CD14-positive monocyte (primary cell): ENCODE data around the gene TSHZ2. TPM values are rescaled to one million over a fixed set of nuclear protein-coding genes. Genes with fewer than 3 reads are reported as not detected.

Experiments used
- DNase-seq, 3 donors: peaks; one replicate each; pipeline ENCODE4 v3.0.0-alpha.2; 2011 to 2022
- H2AFZ ChIP-seq: 2 replicates; pipeline ENCODE4 v1.6.0; 2012; ENCODE audit warnings: mild to moderate bottlenecking, low read depth, low read length, inconsistent platforms; ENCODE audit not compliant: insufficient read depth, poor library complexity, severe bottlenecking
- H3K27ac ChIP-seq, 2 donors: 1 replicate in 1 of 2; 2 replicates in 1 of 2; pipeline ENCODE4 v1.5.1; 2012 to 2013; ENCODE audit warnings: low read length in 2 of 2, control low read depth in 1 of 2, inconsistent platforms in 1 of 2, low read depth in 1 of 2, mild to moderate bottlenecking in 1 of 2
- H3K27me3 ChIP-seq, 2 donors: one replicate each; pipeline versions ENCODE4 v1.6.0 to v1.6.1; 2011 to 2013; ENCODE audit warnings: low read length in 2 of 2; ENCODE audit not compliant: control insufficient read depth in 2 of 2, insufficient read depth in 2 of 2
- H3K36me3 ChIP-seq, 2 donors: replicated peaks in 1 of 2; 1 replicate in 1 of 2; 2 replicates in 1 of 2; pipeline versions ENCODE4 v1.5.1 to v1.6.1; 2012 to 2013; ENCODE audit warnings: low read length in 2 of 2, control low read depth in 1 of 2, inconsistent platforms in 1 of 2, mild to moderate bottlenecking in 1 of 2; ENCODE audit not compliant: insufficient read depth in 2 of 2, control insufficient read depth in 1 of 2
- H3K4me1 ChIP-seq, 2 donors: 1 replicate in 1 of 2; 2 replicates in 1 of 2; pipeline versions ENCODE4 v1.5.1 to v1.6.1; 2012 to 2013; ENCODE audit warnings: low read length in 2 of 2, control low read depth in 1 of 2, inconsistent platforms in 1 of 2, mild to moderate bottlenecking in 1 of 2, moderate library complexity in 1 of 2; ENCODE audit not compliant: insufficient read depth in 2 of 2, control insufficient read depth in 1 of 2
- H3K4me2 ChIP-seq: replicated peaks from 2 replicates; pipeline ENCODE3; 2012; ENCODE audit warnings: low read length, moderate library complexity, mild to moderate bottlenecking; ENCODE audit not compliant: poor library complexity, severe bottlenecking; ENCODE audit errors: extremely low read depth
- H3K4me3 ChIP-seq, 3 experiments: fragments of 200-600 bp in 1 of 3; sonication (generic) in 1 of 3; replicated peaks in 1 of 3; 1 replicate in 2 of 3; 2 replicates in 1 of 3; pipeline ENCODE4 v1.5.1; 2011 to 2013; ENCODE audit warnings: low read length in 3 of 3, mild to moderate bottlenecking in 3 of 3, control low read depth in 2 of 3, low read depth in 2 of 3, inconsistent platforms in 1 of 3, moderate library complexity in 1 of 3
- H3K79me2 ChIP-seq: 2 replicates; pipeline ENCODE4 v1.6.0; 2012; ENCODE audit warnings: mild to moderate bottlenecking, control low read depth, inconsistent platforms, low read length, moderate library complexity; ENCODE audit not compliant: insufficient read depth
- H3K9ac ChIP-seq: 2 replicates; pipeline ENCODE4 v1.6.0; 2017; ENCODE audit warnings: low read length, mild to moderate bottlenecking; ENCODE audit not compliant: insufficient read depth, poor library complexity, severe bottlenecking
- H3K9me3 ChIP-seq, 2 donors: replicated peaks in 1 of 2; 1 replicate in 1 of 2; 2 replicates in 1 of 2; pipeline versions ENCODE4 v1.5.1 to v1.6.1; 2012 to 2013; ENCODE audit warnings: low read length in 2 of 2, control low read depth in 1 of 2; ENCODE audit not compliant: control insufficient read depth in 1 of 2, insufficient read depth in 1 of 2
- H4K20me1 ChIP-seq: 2 replicates; pipeline ENCODE4 v1.6.0; 2012; ENCODE audit warnings: mild to moderate bottlenecking, low read length, control low read depth, moderate library complexity; ENCODE audit not compliant: insufficient read depth
- H3K27ac Mint-ChIP-seq, 7 donors: one replicate each; pipeline ENCODE4 v1.8.0; 2020; ENCODE audit warnings: mild to moderate bottlenecking in 7 of 7, mixed read lengths in 7 of 7, moderate library complexity in 6 of 7, inconsistent platforms in 2 of 7
- H3K27me3 Mint-ChIP-seq, 3 donors: one replicate each; pipeline ENCODE4 v1.8.0; 2021 to 2022; ENCODE audit warnings: low read depth in 3 of 3, mild to moderate bottlenecking in 3 of 3, mixed read lengths in 3 of 3, moderate library complexity in 3 of 3, inconsistent platforms in 1 of 3
- H3K36me3 Mint-ChIP-seq, 2 donors: one replicate each; pipeline ENCODE4 v1.8.0; 2020; ENCODE audit warnings: mixed read lengths in 2 of 2, inconsistent platforms in 1 of 2, mild to moderate bottlenecking in 1 of 2
- H3K4me1 Mint-ChIP-seq: one replicate; pipeline ENCODE4 v1.8.0; 2020; ENCODE audit warnings: mild to moderate bottlenecking, mixed read lengths
- H3K4me3 Mint-ChIP-seq, 2 donors: one replicate each; pipeline ENCODE4 v1.8.0; 2020; ENCODE audit warnings: mild to moderate bottlenecking in 2 of 2, mixed read lengths in 2 of 2, moderate library complexity in 1 of 2
- H3K9me3 Mint-ChIP-seq, 7 donors: one replicate each; pipeline ENCODE4 v1.8.0; 2020 to 2022; ENCODE audit warnings: mixed read lengths in 7 of 7, mild to moderate bottlenecking in 6 of 7, moderate library complexity in 6 of 7, inconsistent platforms in 2 of 7
- CTCF ChIP-seq: fragments of 200-600 bp; IDR thresholded peaks from one replicate; pipeline ENCODE4 v1.8.0; 2022; ENCODE audit warnings: antibody characterized with exemption, mild to moderate bottlenecking
- WGBS: methylation state at CpG from one replicate; pipeline ENCODE4 v1.1.5; 2013; ENCODE audit warnings: missing lambda C conversion rate; ENCODE audit not compliant: insufficient coverage; 5-methylcytosine and 5-hydroxymethylcytosine counted together
- intact Hi-C, 2 donors: fragments of 100-400 bp; cut with micrococcal nuclease; formaldehyde crosslinking; loops; one replicate each; pipeline versions ENCODE4 v1.15.0 to v1.15.1; 2023
- polyA plus RNA-seq, 3 donors: library from polyadenylated mRNA; depleted of rRNA in 1 of 3; unstranded in 2 of 3; stranded (reverse) in 1 of 3; fragments of 300-500 nt in 2 of 3; fragments of >200 nt in 1 of 3; fragmentation: Illumina TruSeq in 2 of 3; gene quantifications; 1 replicate in 2 of 3; 2 replicates in 1 of 3; pipeline ENCODE4 v1.2.3, GENCODE V29; 2012 to 2021

The TSHZ2 gene
- polyA plus RNA-seq, 3 donors = not detected

GRCh38 chr20:53083411-53083810, 111.3 kb downstream of the TSHZ2 start:
- Mint-ChIP-seq H3K27ac (no peak overlapping the region), H3K27me3 (no peaks in the 10 kb centered on the region), H3K4me1 (no peaks in the 10 kb centered on the region), H3K36me3 (no peaks in the 10 kb centered on the region), H3K4me3 (no peak overlapping the region), H3K9me3 (peaks cover 0 to 2% (median 0%) of the 10 kb centered on the region in 7 donors)
- Histone ChIP-seq H2AFZ (no peak overlapping the region), H3K9me3 (no peaks in the 10 kb centered on the region), H4K20me1 (no peaks in the 10 kb centered on the region), H3K4me2 (no peak overlapping the region), H3K4me3 (no peak overlapping the region), H3K79me2 (no peaks in the 10 kb centered on the region), H3K36me3 (no peaks in the 10 kb centered on the region), H3K9ac (no peak overlapping the region), H3K27me3 (no peaks in the 10 kb centered on the region), H3K27ac (no peak overlapping the region), H3K4me1 (no peaks in the 10 kb centered on the region)
- TF ChIP-seq CTCF = no peak
- intact Hi-C loops = no loop called here
- WGBS = 100% methylated on average over 1 of the region's 7 CpGs
- no peak for DNase-seq

- H3K9me3 Mint-ChIP-seq = peaks cover 0 to 2% (median 0%) of the 10 kb centered on the region in 7 donors
- H3K27me3 Mint-ChIP-seq = no peaks in the 10 kb centered on the region
- Histone ChIP-seq H3K27me3 (no peaks in the 10 kb centered on the region), H3K27ac (no peak overlapping the region), H3K36me3 (no peaks in the 10 kb centered on the region), H3K4me2 (no peak overlapping the region), H3K9ac (no peak overlapping the region), H3K79me2 (no peaks in the 10 kb centered on the region), H4K20me1 (no peaks in the 10 kb centered on the region), H3K4me3 (no peak overlapping the region), H3K9me3 (no peaks in the 10 kb centered on the region), H2AFZ (no peak overlapping the region), H3K4me1 (no peaks in the 10 kb centered on the region)
- DNase-seq = no peak
- H3K27ac Mint-ChIP-seq = no peak overlapping the region
- no peaks in the 10 kb centered on the region for H3K36me3 Mint-ChIP-seq
- H3K4me1 Mint-ChIP-seq = no peaks in the 10 kb centered on the region
- no peak overlapping the region for H3K4me3 Mint-ChIP-seq
- no peak for TF ChIP-seq CTCF
- intact Hi-C loops = no loop called here
Measured at GRCh38 chr20:53084408-53084997, 112.3 kb downstream of the TSHZ2 start.
